ENCODE data around the gene ABCC6. TPM values are rescaled to one million over a fixed set of nuclear protein-coding genes. Genes with fewer than 3 reads are reported as not detected.
"Not testable (repeated sequence)": the region's sequence is repeated elsewhere in the genome, so short reads cannot be mapped to it uniquely, and the experiment has no call there.

Gene ABCC6
- total RNA-seq, 4 donors from 2014 or later = 0.29 TPM; not detected in 3

DNA sequence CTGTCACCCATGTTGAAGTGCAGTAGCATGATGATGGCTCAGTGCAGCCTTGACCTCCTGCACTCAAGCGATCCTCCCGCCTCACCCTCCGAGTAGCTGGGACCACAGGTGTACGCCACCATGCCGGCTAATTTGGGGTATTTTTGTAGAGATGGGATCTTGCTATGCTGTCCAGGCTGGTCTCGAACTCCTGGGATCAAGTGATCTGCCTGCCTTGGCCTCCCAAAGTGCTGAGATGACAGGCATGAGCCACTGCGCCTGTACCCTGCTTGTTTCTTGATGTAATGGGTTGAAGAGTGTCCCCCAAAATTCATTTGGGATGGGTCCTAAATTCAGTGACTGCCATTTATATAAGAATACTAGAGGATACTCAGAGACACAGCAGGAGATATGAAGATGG is 57.2 kb downstream of the ABCC6 start:
- H3K27ac ChIP-seq = no peak overlapping the region
- no peaks in the 10 kb centered on the region for H3K9me3 ChIP-seq
- no peaks in the 10 kb centered on the region for H3K27me3 ChIP-seq
- TF ChIP-seq, protein P1, sequence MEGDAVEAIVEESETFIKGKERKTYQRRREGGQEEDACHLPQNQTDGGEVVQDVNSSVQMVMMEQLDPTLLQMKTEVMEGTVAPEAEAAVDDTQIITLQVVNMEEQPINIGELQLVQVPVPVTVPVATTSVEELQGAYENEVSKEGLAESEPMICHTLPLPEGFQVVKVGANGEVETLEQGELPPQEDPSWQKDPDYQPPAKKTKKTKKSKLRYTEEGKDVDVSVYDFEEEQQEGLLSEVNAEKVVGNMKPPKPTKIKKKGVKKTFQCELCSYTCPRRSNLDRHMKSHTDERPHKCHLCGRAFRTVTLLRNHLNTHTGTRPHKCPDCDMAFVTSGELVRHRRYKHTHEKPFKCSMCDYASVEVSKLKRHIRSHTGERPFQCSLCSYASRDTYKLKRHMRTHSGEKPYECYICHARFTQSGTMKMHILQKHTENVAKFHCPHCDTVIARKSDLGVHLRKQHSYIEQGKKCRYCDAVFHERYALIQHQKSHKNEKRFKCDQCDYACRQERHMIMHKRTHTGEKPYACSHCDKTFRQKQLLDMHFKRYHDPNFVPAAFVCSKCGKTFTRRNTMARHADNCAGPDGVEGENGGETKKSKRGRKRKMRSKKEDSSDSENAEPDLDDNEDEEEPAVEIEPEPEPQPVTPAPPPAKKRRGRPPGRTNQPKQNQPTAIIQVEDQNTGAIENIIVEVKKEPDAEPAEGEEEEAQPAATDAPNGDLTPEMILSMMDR (IDR thresholded peaks at IDR 0.05) = no peak
- no peak for TF ChIP-seq POLR2A (IDR thresholded peaks at IDR 0.05)
- 76 to 92% methylated on average over 5 to 6 of the region's 7 CpGs for WGBS, 2 donors
- H3K4me1 ChIP-seq = no peaks in the 10 kb centered on the region
- intact Hi-C loops (cut with DNase I) = no loop called here
- no peaks in the 10 kb centered on the region for H3K36me3 ChIP-seq
- DNase-seq = no peak
- no peak overlapping the region for H3K4me3 ChIP-seq

DNA sequence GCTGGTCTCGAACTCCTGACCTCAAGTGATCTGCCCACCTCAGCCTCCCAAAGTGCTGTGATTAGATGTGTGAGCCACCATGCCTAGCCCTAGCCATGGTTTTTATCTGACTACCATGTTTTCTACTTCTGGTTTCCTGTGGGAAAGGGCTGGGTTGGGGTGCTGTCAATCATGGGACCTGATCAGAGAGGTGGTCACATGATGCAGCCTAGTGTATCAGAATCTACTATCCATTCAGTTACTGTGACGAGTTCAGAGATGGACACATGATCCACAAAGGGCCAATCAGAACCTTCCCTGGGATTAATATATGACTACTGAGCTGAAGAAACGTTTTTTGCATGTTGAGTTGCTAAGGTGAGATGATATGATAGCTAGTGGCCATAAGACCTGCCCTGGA is 59.1 kb downstream of the ABCC6 start:
- intact Hi-C loops (cut with DNase I) = no loop called here
- TF ChIP-seq, protein P1 (IDR thresholded peaks at IDR 0.05) = no peak
- no peak for TF ChIP-seq POLR2A (IDR thresholded peaks at IDR 0.05)
- Histone ChIP-seq H3K4me3 (no peak overlapping the region), H3K36me3 (no peaks in the 10 kb centered on the region), H3K9me3 (peaks cover 0 to 6% (median 0%) of the 10 kb centered on the region in 3 donors), H3K4me1 (no peaks in the 10 kb centered on the region), H3K27me3 (no peaks in the 10 kb centered on the region), H3K27ac (no peak overlapping the region)
- 71 to 88% methylated on average over 3 of the region's 3 CpGs for WGBS, 2 donors
- no peak for DNase-seq

DNA sequence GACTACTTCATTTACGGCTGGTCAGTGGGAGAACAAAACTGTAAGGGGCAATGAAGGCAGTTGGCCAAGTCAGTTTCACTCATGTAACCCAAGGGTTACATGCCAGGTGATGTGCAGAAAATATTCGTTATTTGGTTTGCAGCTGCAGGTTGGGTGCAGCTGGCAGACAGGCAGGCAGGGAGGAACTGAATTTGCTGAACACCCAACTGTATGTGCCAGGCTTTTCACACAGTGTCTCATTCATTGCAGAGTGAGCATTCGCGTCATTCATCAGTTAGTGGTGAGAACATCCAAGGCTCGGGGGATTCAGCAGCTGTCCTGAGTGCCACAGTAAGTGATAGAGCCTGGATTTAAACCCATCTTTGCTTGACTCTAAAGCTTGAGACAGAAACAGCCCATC is 59.7 kb downstream of the ABCC6 start:
- Histone ChIP-seq H3K4me3 (no peak overlapping the region), H3K9me3 (peaks cover 0 to 11% (median 0%) of the 10 kb centered on the region in 3 donors), H3K27ac (no peak overlapping the region), H3K4me1 (no peaks in the 10 kb centered on the region), H3K36me3 (no peaks in the 10 kb centered on the region), H3K27me3 (no peaks in the 10 kb centered on the region)
- intact Hi-C loops (cut with DNase I) = no loop called here
- TF ChIP-seq POLR2A (IDR thresholded peaks at IDR 0.05) = no peak
- TF ChIP-seq, protein P1 (IDR thresholded peaks at IDR 0.05) = no peak
- no peak for DNase-seq
- WGBS, 2 donors = 77 to 96% methylated on average over 4 of the region's 5 CpGs

DNA sequence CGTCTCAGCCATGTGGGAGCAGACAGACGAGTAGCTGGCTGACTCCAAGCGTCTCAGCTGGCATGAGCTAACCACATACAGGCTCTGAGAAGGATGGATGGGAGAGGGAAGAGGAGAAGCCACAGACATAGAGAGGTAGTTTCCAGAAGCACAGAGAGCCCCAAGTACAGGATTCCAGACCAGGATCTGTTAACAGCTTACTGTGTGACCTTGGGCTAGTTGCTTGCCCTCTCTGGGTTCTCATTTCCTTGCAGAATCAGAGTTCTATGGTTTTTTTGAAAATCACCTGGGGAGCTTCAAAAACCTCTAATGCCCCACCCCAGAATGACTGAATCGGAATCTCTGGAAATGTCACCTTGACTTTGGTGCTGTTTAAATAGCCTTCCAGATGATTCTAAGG is 60.2 kb downstream of the ABCC6 start:
- Histone ChIP-seq H3K27me3 (no peaks in the 10 kb centered on the region), H3K4me3 (no peak overlapping the region), H3K36me3 (no peaks in the 10 kb centered on the region), H3K27ac (no peak overlapping the region), H3K4me1 (no peaks in the 10 kb centered on the region), H3K9me3 (peaks cover 0 to 11% (median 0%) of the 10 kb centered on the region in 3 donors)
- TF ChIP-seq POLR2A (IDR thresholded peaks at IDR 0.05) = no peak
- TF ChIP-seq, protein P1 (IDR thresholded peaks at IDR 0.05) = no peak
- intact Hi-C loops (cut with DNase I) = no loop called here
- 68 to 93% methylated on average over 3 to 4 of the region's 4 CpGs for WGBS, 2 donors
- DNase-seq = no peak

DNA sequence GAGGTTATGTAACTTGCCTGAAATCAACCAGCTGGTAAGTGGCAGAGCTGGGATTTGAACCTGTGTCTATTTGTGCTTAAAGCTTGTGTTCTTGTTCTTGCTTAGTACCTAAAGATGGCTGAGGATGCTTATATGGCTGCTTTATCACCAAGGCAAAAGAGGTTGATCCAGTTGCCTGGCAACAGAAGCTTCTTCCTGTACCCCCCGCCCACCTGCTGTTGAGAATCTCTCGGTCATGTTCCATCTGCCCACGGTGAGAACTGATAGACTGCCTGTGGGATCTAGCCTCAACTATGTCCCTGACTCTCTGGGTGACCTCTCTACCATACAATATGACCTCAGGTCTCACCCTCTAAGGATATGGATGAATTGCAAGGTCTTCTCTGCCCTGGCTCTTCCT is 60.7 kb downstream of the ABCC6 start:
- Histone ChIP-seq H3K27me3 (no peaks in the 10 kb centered on the region), H3K9me3 (peaks cover 0 to 11% (median 0%) of the 10 kb centered on the region in 3 donors), H3K4me1 (no peaks in the 10 kb centered on the region), H3K36me3 (no peaks in the 10 kb centered on the region), H3K4me3 (no peak overlapping the region), H3K27ac (no peak overlapping the region)
- intact Hi-C loops (cut with DNase I) = no loop called here
- TF ChIP-seq, protein P1 (IDR thresholded peaks at IDR 0.05) = no peak
- TF ChIP-seq POLR2A (IDR thresholded peaks at IDR 0.05) = no peak
- no peak for DNase-seq
- WGBS, 2 donors = 72 to 81% methylated on average over 3 of the region's 3 CpGs

DNA sequence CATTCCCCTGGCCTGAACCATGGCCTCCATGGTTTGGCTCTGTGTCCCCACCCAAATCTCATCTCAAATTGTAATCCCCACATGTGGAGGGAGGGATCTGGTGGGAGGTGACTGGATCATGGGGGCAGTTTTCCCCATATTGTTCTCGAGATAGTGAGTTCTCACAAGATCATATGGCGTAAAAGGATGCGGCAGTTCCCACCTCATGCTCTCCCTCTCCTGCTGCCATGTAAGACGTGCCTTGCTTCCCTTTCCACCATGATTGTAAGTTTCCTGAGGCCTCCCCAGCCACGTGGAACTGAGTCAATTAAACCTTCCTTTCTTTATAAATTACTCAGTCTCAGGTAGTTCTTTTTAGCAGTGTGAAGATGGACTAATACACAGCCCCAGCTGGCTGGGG is 61.5 kb downstream of the ABCC6 start:
- H3K4me1 ChIP-seq; H3K27me3 ChIP-seq; DNase-seq; H3K4me3 ChIP-seq; H3K36me3 ChIP-seq; intact Hi-C loops (cut with DNase I); H3K27ac ChIP-seq: not testable (repeated sequence)
- WGBS, 2 donors = 72% methylated on average over 5 of the region's 5 CpGs
- H3K9me3 ChIP-seq = peaks cover 0 to 11% (median 0%) of the 10 kb centered on the region in 3 donors

Data from esophagus squamous epithelium (tissue), 5 donors.